DOHH2 (cell line): ENCODE results near the gene CCT5.

Experiments
- CTCF ChIP-seq: fragments of 200-600 bp; sonication (generic); IDR thresholded peaks from one replicate; pipeline ENCODE4 v1.5.1; 2014; ENCODE audit warnings: antibody characterized with exemption, mild to moderate bottlenecking, low read depth, low read length; ENCODE audit not compliant: poor library complexity, severe bottlenecking
- EZH2phosphoT487 ChIP-seq: fragments of 200-600 bp; sonication (generic); IDR thresholded peaks from 2 replicates; pipeline ENCODE4 v1.6.1; 2017; ENCODE audit warnings: borderline replicate concordance, mild to moderate bottlenecking, antibody characterized with exemption, low read length, moderate library complexity, mixed read lengths

GRCh38 chr5:10291692-10292339 lies 41.7 kb downstream of the CCT5 start:
- no peak for TF ChIP-seq CTCF
- no peak for TF ChIP-seq EZH2phosphoT487
